Measurements from ENCODE around the gene PCNX2. TPM values are rescaled to one million over a fixed set of nuclear protein-coding genes. Genes with fewer than 3 reads are reported as not detected.

The PCNX2 gene
- total RNA-seq, 4 donors from 2014 or later, result 12.1 to 35.1 (median 15.8) TPM

- H3K9me3 ChIP-seq, result no peaks in the 10 kb centered on the region
- DNase-seq, result no peak
- intact Hi-C loops (cut with DNase I), result no loop called here
- no peaks in the 10 kb centered on the region for H3K27me3 ChIP-seq
- H3K27ac ChIP-seq, result no peak overlapping the region
- no peak for TF ChIP-seq POLR2A (IDR thresholded peaks at IDR 0.05)
- TF ChIP-seq, protein P1, sequence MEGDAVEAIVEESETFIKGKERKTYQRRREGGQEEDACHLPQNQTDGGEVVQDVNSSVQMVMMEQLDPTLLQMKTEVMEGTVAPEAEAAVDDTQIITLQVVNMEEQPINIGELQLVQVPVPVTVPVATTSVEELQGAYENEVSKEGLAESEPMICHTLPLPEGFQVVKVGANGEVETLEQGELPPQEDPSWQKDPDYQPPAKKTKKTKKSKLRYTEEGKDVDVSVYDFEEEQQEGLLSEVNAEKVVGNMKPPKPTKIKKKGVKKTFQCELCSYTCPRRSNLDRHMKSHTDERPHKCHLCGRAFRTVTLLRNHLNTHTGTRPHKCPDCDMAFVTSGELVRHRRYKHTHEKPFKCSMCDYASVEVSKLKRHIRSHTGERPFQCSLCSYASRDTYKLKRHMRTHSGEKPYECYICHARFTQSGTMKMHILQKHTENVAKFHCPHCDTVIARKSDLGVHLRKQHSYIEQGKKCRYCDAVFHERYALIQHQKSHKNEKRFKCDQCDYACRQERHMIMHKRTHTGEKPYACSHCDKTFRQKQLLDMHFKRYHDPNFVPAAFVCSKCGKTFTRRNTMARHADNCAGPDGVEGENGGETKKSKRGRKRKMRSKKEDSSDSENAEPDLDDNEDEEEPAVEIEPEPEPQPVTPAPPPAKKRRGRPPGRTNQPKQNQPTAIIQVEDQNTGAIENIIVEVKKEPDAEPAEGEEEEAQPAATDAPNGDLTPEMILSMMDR (IDR thresholded peaks at IDR 0.05), result no peak
- H3K36me3 ChIP-seq, result no peaks in the 10 kb centered on the region
- WGBS, 2 donors, result 91 to 93% methylated on average over 7 of the region's 7 CpGs
- H3K4me1 ChIP-seq, result no peaks in the 10 kb centered on the region
- no peak overlapping the region for H3K4me3 ChIP-seq (replicated peaks in 1 of 3)
These were observed 168.4 kb downstream of the PCNX2 start for GRCh38 chr1:233127157-233127556.

DNA sequence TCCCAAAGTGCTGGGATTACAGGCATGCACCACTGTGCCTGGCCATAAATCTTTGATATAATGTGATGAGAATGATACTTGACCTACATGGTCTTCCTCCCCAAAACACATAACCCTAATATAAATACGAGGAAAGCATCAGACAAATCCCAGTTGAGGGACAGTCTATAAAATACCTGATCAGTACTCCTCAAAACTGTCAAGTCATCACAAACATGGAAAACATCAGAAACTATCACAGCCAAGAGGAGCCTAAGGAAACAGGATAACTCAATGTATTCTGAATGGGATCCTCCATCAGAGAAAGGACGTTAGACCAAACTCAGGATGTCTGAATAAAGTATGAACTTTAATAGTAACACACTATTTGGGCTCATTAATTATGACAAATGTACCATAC lies 172.7 kb downstream of the PCNX2 start:
- no peaks in the 10 kb centered on the region for H3K27me3 ChIP-seq
- H3K9me3 ChIP-seq, result no peaks in the 10 kb centered on the region
- H3K4me3 ChIP-seq (replicated peaks in 1 of 3), result no peak overlapping the region
- no peak for TF ChIP-seq POLR2A (IDR thresholded peaks at IDR 0.05)
- TF ChIP-seq, protein P1 (IDR thresholded peaks at IDR 0.05), result no peak
- H3K27ac ChIP-seq, result no peak overlapping the region
- DNase-seq, result no peak
- no peaks in the 10 kb centered on the region for H3K4me1 ChIP-seq
- no peaks in the 10 kb centered on the region for H3K36me3 ChIP-seq
- 98 to 100% methylated on average over 2 of the region's 2 CpGs for WGBS, 2 donors
- intact Hi-C loops (cut with DNase I), result no loop called here

DNA sequence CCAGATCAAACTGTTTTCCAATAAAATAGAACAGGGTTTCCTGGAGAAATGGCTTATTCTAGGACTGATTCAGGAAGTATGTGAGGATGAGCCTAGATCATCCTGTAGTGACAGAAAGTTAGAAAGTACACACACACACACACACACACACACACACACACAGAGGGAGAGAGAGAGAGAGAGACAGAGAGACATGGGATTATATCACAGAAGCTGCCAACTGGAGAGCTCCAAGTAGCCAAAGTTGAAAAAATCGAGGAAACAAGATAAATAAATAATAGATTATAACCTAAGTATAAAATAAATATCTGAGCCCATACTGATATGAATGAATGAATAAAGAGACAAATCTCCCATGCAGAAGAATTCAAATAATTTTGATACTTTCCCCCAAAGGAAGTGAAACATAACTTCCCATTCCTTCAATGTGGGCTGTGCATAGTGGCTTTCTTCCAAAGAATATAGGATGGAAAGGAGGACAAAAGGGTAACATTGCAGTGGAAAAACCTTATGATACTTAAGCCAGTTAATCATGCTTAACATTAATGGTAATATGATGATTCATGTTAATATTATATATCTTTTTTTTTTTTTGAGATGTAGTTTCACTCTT lies 173.5 kb downstream of the PCNX2 start:
- no peak overlapping the region for H3K4me3 ChIP-seq (replicated peaks in 1 of 3)
- H3K4me1 ChIP-seq, result no peaks in the 10 kb centered on the region
- H3K9me3 ChIP-seq, result no peaks in the 10 kb centered on the region
- no peaks in the 10 kb centered on the region for H3K36me3 ChIP-seq
- no peak overlapping the region for H3K27ac ChIP-seq
- no peaks in the 10 kb centered on the region for H3K27me3 ChIP-seq
- intact Hi-C loops (cut with DNase I), result no loop called here
- 78% methylated on average over 1 of the region's 1 CpG for WGBS, 2 donors
- DNase-seq, result no peak
- TF ChIP-seq POLR2A (IDR thresholded peaks at IDR 0.05), result no peak
- TF ChIP-seq, protein P1 (IDR thresholded peaks at IDR 0.05), result no peak

- 78 to 84% methylated on average over 5 of the region's 5 CpGs for WGBS, 2 donors
- no peak overlapping the region for H3K4me3 ChIP-seq (replicated peaks in 1 of 3)
- H3K36me3 ChIP-seq, result no peaks in the 10 kb centered on the region
- peak overlapping the region in 1 of 3 donors; percentile 70 for H3K27ac ChIP-seq
- H3K4me1 ChIP-seq, result peaks cover 23 to 32% of the 10 kb centered on the region in 2 donors
- no peak for DNase-seq
- no peak for TF ChIP-seq POLR2A (IDR thresholded peaks at IDR 0.05)
- TF ChIP-seq, protein P1 (IDR thresholded peaks at IDR 0.05), result no peak
- H3K27me3 ChIP-seq, result no peaks in the 10 kb centered on the region
- intact Hi-C loops (cut with DNase I), result no loop called here
- H3K9me3 ChIP-seq, result no peaks in the 10 kb centered on the region
These were observed 180.7 kb downstream of the PCNX2 start for GRCh38 chr1:233114860-233115259.

- no peak overlapping the region for H3K4me3 ChIP-seq (replicated peaks in 1 of 3)
- intact Hi-C loops (cut with DNase I), result no loop called here
- TF ChIP-seq, protein P1 (IDR thresholded peaks at IDR 0.05), result peak in 1 of 6 experiments; percentile 9
- TF ChIP-seq POLR2A (IDR thresholded peaks at IDR 0.05), result no peak
- H3K27ac ChIP-seq, result peak overlapping the region; percentile 70 to 88 (median 85)
- no peaks in the 10 kb centered on the region for H3K9me3 ChIP-seq
- peak in 1 of 2 donors; percentile 42 for DNase-seq
- no peaks in the 10 kb centered on the region for H3K36me3 ChIP-seq
- 77 to 84% methylated on average over 5 of the region's 5 CpGs for WGBS, 2 donors
- H3K4me1 ChIP-seq, result peaks cover 23 to 32% of the 10 kb centered on the region in 2 donors
- no peaks in the 10 kb centered on the region for H3K27me3 ChIP-seq
These were observed 181.4 kb downstream of the PCNX2 start for GRCh38 chr1:233114159-233114558.
